ENCODE results near the gene SYF2.
"Not testable (repeated sequence)": the region's sequence is repeated elsewhere in the genome, so short reads cannot be mapped to it uniquely, and the experiment has no call there.

SYF2 gene

GRCh38 chr1:25206201-25206600 lies 26.1 kb downstream of the SYF2 start:
- no peak for DNase-seq (ENCODE audit: low read depth)

DNA sequence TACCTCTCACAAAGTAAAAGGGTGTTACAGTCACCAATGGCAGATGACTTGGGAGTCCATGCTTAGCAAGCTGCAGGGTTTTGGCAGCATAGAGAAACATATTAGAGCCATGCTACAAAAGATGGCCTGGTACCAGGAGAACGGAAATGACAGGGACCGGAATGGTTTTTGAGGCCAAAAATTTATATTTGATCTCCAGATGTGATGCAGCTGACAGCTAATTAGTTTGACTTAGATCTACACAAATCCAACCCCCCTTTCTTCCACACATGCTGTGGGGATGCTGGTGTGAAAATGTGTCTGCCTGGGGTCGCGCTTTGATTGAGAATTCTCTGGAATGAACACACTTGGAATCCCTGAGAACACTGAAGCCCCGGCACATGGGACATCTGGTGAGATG lies 26.5 kb downstream of the SYF2 start:
- no peak for DNase-seq (ENCODE audit: low read depth)

GRCh38 chr1:25204797-25205480 lies 27.4 kb downstream of the SYF2 start:
- DNase-seq (ENCODE audit: low read depth) = peak; percentile 22

- no peak for DNase-seq (ENCODE audit: low read depth)
Observed at GRCh38 chr1:25201006-25201405, 31.3 kb downstream of the SYF2 start.

GRCh38 chr1:25199819-25200620 lies 32.3 kb downstream of the SYF2 start:
- no peak for DNase-seq (ENCODE audit: low read depth)

- no peak for DNase-seq (ENCODE audit: low read depth)
Observed at GRCh38 chr1:25198663-25199252, 33.5 kb downstream of the SYF2 start.

- no peak for DNase-seq (ENCODE audit: low read depth)
Observed at GRCh38 chr1:25197982-25198662, 34.2 kb downstream of the SYF2 start.

- DNase-seq (ENCODE audit: low read depth) = no peak
Observed at GRCh38 chr1:25197235-25197975, 34.9 kb downstream of the SYF2 start.

DNA sequence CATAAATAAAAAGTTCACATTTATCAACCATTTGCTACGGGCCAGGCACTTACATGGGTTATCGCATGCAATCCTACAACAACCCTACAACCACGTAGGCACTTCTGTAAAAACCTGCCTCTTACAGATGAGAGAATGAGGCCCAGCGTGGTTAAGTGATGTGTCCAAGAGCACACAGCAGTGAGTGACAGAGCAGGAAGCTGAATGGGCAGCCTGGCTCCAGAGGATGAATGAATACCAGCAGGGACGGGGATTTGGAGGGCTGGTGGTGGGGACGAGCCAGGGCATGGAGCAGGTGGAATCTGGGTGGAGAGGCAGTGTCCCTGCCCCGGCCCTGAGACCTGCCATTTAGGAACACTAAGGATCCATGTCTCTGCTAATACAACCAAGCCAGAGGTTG lies 35.5 kb downstream of the SYF2 start:
- DNase-seq (ENCODE audit: low read depth) = no peak

- no peak for DNase-seq (ENCODE audit: low read depth)
Observed at GRCh38 chr1:25195835-25196234, 36.5 kb downstream of the SYF2 start.

DNA sequence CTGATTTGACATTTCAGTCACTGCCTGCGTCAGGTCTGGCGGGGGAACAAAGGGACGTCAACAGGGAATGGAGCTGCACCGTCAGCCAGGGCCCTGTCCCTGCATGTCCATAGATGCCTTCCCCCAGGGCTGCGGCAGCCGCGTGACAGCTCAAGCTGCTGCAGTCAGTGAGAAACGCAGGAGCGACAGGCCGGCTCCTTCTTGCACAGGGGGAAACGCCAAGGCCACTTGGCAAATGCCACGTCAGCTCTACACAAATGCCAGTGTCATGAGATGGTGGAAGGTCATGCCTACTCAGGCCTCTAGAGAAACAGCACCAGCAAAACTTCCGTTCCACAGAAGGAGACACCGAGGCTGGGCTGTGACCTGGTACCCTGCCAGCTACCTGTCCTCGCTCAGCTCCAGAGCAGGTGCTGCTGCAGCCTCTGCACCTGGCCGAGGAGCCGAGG lies 37.7 kb downstream of the SYF2 start:
- DNase-seq (ENCODE audit: low read depth) = no peak

- no peak for DNase-seq (ENCODE audit: low read depth)
Observed at GRCh38 chr1:25194054-25194453, 38.2 kb downstream of the SYF2 start.

DNA sequence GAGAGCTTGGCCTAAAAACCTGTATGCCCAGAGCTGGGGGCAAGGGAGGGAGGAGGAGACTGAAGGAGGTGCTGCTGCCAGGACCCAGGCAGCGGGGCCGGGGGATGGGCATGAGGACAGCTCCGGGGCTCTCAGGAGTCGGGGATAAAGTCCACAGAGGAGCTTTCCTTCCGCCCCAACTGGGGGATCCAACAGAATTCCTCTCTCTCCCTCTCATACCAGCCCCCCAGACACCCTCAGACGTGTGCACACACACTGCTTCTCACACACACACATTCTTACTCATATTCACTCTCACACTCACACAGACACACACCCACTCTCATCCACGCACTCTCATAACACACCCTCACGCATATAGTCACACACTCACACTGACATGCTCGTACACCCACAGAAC lies 39.1 kb downstream of the SYF2 start:
- DNase-seq (ENCODE audit: low read depth) = no peak

DNA sequence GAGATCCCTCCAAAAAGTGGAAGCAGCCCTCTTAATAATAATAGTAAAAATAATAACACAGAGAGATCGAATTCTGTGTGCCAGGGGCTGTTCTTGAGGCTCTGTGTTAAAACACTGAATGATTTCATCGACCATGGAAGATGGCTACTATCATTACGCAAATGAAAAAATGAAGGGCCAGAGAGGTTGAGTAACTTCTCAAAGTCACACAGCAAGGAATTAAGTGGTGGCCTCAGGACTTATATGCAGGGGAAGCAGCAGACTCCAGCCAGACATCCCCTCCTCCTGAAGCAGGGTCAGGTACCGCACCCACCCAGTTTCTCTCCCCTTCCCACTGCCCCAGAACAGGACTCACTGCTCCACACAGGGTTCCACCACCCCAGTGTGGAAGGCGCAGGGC lies 40.1 kb downstream of the SYF2 start:
- no peak for DNase-seq (ENCODE audit: low read depth)

DNA sequence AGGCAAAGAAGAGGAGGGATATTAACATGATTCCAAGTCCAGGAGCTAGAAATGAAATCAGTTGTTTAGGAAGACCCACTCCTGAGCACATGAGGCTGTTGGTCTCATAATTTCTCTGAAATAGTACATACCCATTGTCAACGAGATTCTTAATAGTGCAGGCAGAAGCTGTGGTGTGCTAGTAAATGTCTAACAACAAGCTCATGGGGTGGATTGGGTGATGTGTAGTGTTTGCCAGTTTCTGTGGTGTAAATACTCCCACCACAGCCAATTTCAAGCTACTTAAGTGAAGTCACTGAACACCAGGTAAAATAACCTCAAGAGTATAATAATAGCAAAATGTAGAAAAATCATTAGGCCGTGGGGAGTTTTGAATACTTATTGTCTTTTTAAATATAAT lies 42.0 kb downstream of the SYF2 start:
- DNase-seq (ENCODE audit: low read depth) = no peak

GRCh38 chr1:25187904-25188303 lies 44.4 kb downstream of the SYF2 start:
- not testable (repeated sequence) for DNase-seq (ENCODE audit: low read depth)

DNA sequence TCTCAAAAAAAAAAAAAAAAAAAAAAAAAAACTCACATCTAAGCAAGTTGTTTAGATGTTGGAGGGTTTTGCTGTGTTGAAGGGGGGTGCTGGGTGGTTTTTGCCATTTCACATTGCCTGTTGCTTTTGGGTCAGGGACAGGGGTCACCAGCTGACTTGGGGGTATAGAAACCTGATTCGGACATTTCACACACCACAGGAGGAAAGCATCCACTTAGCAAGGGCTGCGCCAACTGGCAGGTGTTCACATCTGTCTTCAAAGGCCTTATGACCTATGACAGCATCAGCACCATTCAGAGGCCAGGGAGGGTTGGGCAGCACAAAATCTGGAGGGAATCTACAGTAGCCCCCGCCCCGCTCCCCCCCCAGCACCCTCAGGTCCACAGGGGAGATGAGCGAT lies 45.2 kb downstream of the SYF2 start:
- no peak for DNase-seq (ENCODE audit: low read depth)

GRCh38 chr1:25186161-25187007 lies 45.9 kb downstream of the SYF2 start:
- no peak for DNase-seq (ENCODE audit: low read depth)

GRCh38 chr1:25185409-25186160 lies 46.7 kb downstream of the SYF2 start:
- DNase-seq (ENCODE audit: low read depth) = no peak
